GM12878 (cell line): ENCODE results near the gene TRPC6. TPM values are rescaled to one million over a fixed set of nuclear protein-coding genes. Genes with fewer than 3 reads are reported as not detected.

Source experiments
- ATAC-seq: fragments of 200-7000 bp; cut with Tn5 transposase; 3 replicates; pipeline ENCODE4 v1.9.1; 2020; ENCODE audit warnings: mild to moderate bottlenecking, moderate library complexity
- BruUV-seq: library from RNA; stranded (reverse); fragments of 400-500 nt; replicated peaks from 2 replicates; lab custom pipeline; 2021; lab: Mats Ljungman, UMichigan
- CTCF ChIA-PET: fragments of 300-600 bp; sonication (Branson Sonifier 250); formaldehyde crosslinking; extraction: SDS; loops from one replicate; lab custom pipeline; 2021; ENCODE audit warnings: inconsistent platforms; lab: Yijun Ruan, JAX
- POLR2A ChIA-PET: fragments of 350-600 bp; formaldehyde crosslinking; extraction: SDS; loops from one replicate; lab custom pipeline; 2021; ENCODE audit warnings: inconsistent platforms; lab: Charles Lee
- RAD21 ChIA-PET: fragments of 300-600 bp; sonication (Branson Sonifier 250); formaldehyde crosslinking; loops from one replicate; lab custom pipeline; 2023; ENCODE audit warnings: antibody characterized with exemption; ENCODE audit not compliant: unreplicated experiment; lab: Charles Lee
- SMC1A ChIA-PET: fragments of 300-600 bp; sonication (Branson Sonifier 250); formaldehyde crosslinking; loops from one replicate; lab custom pipeline; 2023; ENCODE audit not compliant: unreplicated experiment, uncharacterized antibody; lab: Charles Lee
- DNase-seq: peaks from one replicate; pipeline ENCODE4 v3.0.0-alpha.2; 2011; ENCODE audit warnings: low read depth, low spot score
- FAIRE-seq: peaks from 3 replicates; lab custom pipeline; 2011; peaks lifted over from hg19 to GRCh38; lab: Jason Lieb, UNC
- H2AFZ ChIP-seq: 2 replicates; pipeline ENCODE4 v1.6.0; 2011; ENCODE audit warnings: low read depth, low read length, control low read depth; ENCODE audit not compliant: control insufficient read depth
- H3K27ac ChIP-seq: 2 replicates; pipeline ENCODE4 v1.5.1; 2011; ENCODE audit warnings: control low read depth; ENCODE audit not compliant: control insufficient read depth, insufficient read depth
- H3K27me3 ChIP-seq, 2 experiments: replicated peaks in 1 of 2; 2 replicates each; pipeline versions ENCODE4 v1.6.0 to v1.6.1; 2011; ENCODE audit warnings: low read length in 1 of 2; ENCODE audit not compliant: control insufficient read depth in 2 of 2, insufficient read depth in 2 of 2
- H3K36me3 ChIP-seq, 2 experiments: 2 replicates each; pipeline ENCODE4 v1.5.1; 2011; ENCODE audit warnings: low read length in 1 of 2; ENCODE audit not compliant: control insufficient read depth in 2 of 2, insufficient read depth in 2 of 2
- H3K4me1 ChIP-seq: 2 replicates; pipeline ENCODE4 v1.6.1; 2011; ENCODE audit warnings: mild to moderate bottlenecking, low read length, moderate library complexity, mixed read lengths; ENCODE audit not compliant: control insufficient read depth, insufficient read depth
- H3K4me2 ChIP-seq: 2 replicates; pipeline ENCODE4 v1.6.0; 2011; ENCODE audit warnings: control low read depth; ENCODE audit not compliant: control insufficient read depth, insufficient read depth
- H3K4me3 ChIP-seq: fragments of 200-600 bp; sonication (generic); 2 replicates; pipeline ENCODE4 v1.5.1; 2016
- H3K79me2 ChIP-seq: 2 replicates; pipeline ENCODE4 v1.6.0; 2011; ENCODE audit warnings: low read length; ENCODE audit not compliant: control insufficient read depth, insufficient read depth
- H3K9ac ChIP-seq: 2 replicates; pipeline ENCODE4 v1.8.0; 2011; ENCODE audit warnings: low read length, control low read depth, mixed read lengths; ENCODE audit not compliant: control insufficient read depth, insufficient read depth
- H3K9me3 ChIP-seq: replicated peaks from 3 replicates; pipeline ENCODE4 v1.5.1; 2011; ENCODE audit warnings: mild to moderate bottlenecking, low read length; ENCODE audit not compliant: control insufficient read depth, insufficient read depth
- H4K20me1 ChIP-seq: 2 replicates; pipeline ENCODE4 v1.6.0; 2011; ENCODE audit not compliant: control insufficient read depth, insufficient read depth
- CHD1 ChIP-seq: IDR thresholded peaks from 2 replicates; pipeline ENCODE4 v1.6.1; 2012; ENCODE audit warnings: low read depth, low read length, improper control_type of control experiment
- EP300 ChIP-seq, 2 experiments: fragments of 150-350 bp in 1 of 2; IDR thresholded peaks; 2 replicates each; pipeline ENCODE4 v1.6.1; 2011 to 2012; ENCODE audit warnings: low read depth in 2 of 2, low read length in 2 of 2, borderline replicate concordance in 1 of 2, improper control_type of control experiment in 1 of 2, inconsistent platforms in 1 of 2; ENCODE audit not compliant: control insufficient read depth in 1 of 2
- GABPA ChIP-seq: IDR thresholded peaks from 2 replicates; pipeline ENCODE4 v1.6.1; 2014; ENCODE audit warnings: antibody characterized with exemption, low read depth, mild to moderate bottlenecking, inconsistent platforms
- IKZF1 ChIP-seq: fragments of 450-650 bp; conservative IDR thresholded peaks from 2 replicates; pipeline ENCODE4 v1.6.1; 2017; ENCODE audit warnings: antibody characterized with exemption, mild to moderate bottlenecking
- MAX ChIP-seq: IDR thresholded peaks from 2 replicates; pipeline ENCODE4 v1.6.1; 2012; ENCODE audit warnings: low read depth, low read length, improper control_type of control experiment
- NFXL1 ChIP-seq: fragments of 450-650 bp; IDR thresholded peaks from 2 replicates; pipeline ENCODE4 v1.6.1; 2017; ENCODE audit warnings: antibody characterized with exemption, mild to moderate bottlenecking, borderline replicate concordance
- NFYB ChIP-seq: IDR thresholded peaks from 2 replicates; pipeline ENCODE4 v1.6.1; 2011; ENCODE audit warnings: low read depth, mild to moderate bottlenecking, low read length, improper control_type of control experiment, moderate library complexity; ENCODE audit not compliant: insufficient read depth
- NR2C1 ChIP-seq: fragments of 450-650 bp; IDR thresholded peaks from 2 replicates; pipeline ENCODE4 v1.6.1; 2017; ENCODE audit warnings: antibody characterized with exemption, mild to moderate bottlenecking, moderate library complexity
- PKNOX1 ChIP-seq: fragments of 450-650 bp; IDR thresholded peaks from 2 replicates; pipeline ENCODE4 v1.6.1; 2016; ENCODE audit warnings: mild to moderate bottlenecking
- SMAD5 ChIP-seq: IDR thresholded peaks from 2 replicates; pipeline ENCODE4 v1.6.1; 2016; ENCODE audit warnings: antibody characterized with exemption, low read depth
- STAT1 ChIP-seq: fragments of 450-650 bp; conservative IDR thresholded peaks from 2 replicates; pipeline ENCODE4 v1.6.1; 2014; ENCODE audit warnings: antibody characterized with exemption, mild to moderate bottlenecking
- TAF1 ChIP-seq: IDR thresholded peaks from 2 replicates; pipeline ENCODE4 v1.6.1; 2011; ENCODE audit warnings: mild to moderate bottlenecking, low read depth, low read length, borderline replicate concordance
- TARDBP ChIP-seq: IDR thresholded peaks from 2 replicates; pipeline ENCODE4 v1.6.1; 2016; ENCODE audit warnings: borderline replicate concordance
- YBX1 ChIP-seq: fragments of 450-650 bp; IDR thresholded peaks from 2 replicates; pipeline ENCODE4 v1.6.1; 2016; ENCODE audit warnings: antibody characterized with exemption
- ZNF274 ChIP-seq: IDR thresholded peaks from one replicate; pipeline ENCODE4 v1.8.0; 2011; ENCODE audit not compliant: insufficient read length, insufficient read depth
- WGBS: methylation state at CpG from one replicate; pipeline ENCODE4 v1.1.6; 2016; ENCODE audit warnings: low lambda C conversion rate; ENCODE audit not compliant: insufficient replicate concordance, insufficient coverage; ENCODE audit errors: missing lambda C conversion rate; 5-methylcytosine and 5-hydroxymethylcytosine counted together
- in situ Hi-C: fragments of 300-500 bp; cut with MboI; formaldehyde crosslinking; loops from 9 replicates; pipeline ENCODE4 v1.14.3; 2018; ENCODE audit warnings: mixed read lengths
- intact Hi-C: fragments of 100-400 bp; cut with micrococcal nuclease; formaldehyde crosslinking; loops from one replicate; pipeline ENCODE4 v1.14.2; 2022; ENCODE audit not compliant: unreplicated experiment
- polyA plus RNA-seq, 11 experiments: library from polyadenylated mRNA; depleted of rRNA in 4 of 11; unstranded in 6 of 11; stranded (reverse) in 5 of 11; fragments of >200 nt; fragmentation: Nextera tagmentation in 4 of 11; fragmentation: Illumina TruSeq in 1 of 11; extraction: Ambion mirVana in 4 of 11; extraction: Trizol in 1 of 11; gene quantifications; 1 replicate in 1 of 11; 2 replicates in 10 of 11; pipeline versions ENCODE4 v1.2.1 to v1.2.3, GENCODE V29; 2011 to 2016; ENCODE audit warnings: inconsistent platforms in 2 of 11, missing spikeins in 2 of 11, low read depth in 1 of 11
- total RNA-seq, 4 experiments: library from RNA; depleted of rRNA in 3 of 4; stranded (reverse); fragments of >200 nt in 3 of 4; fragmentation: Illumina TruSeq in 1 of 4; extraction: Trizol in 1 of 4; gene quantifications; 2 replicates each; pipeline versions ENCODE4 v1.2.1 to v1.2.3, GENCODE V29; 2013 to 2021

Gene TRPC6
- total and polyA plus RNA-seq, 10 of the 15 experiments (the other 5 are each of a cell fraction or from before 2014, with no cell fraction given), result not detected

DNA sequence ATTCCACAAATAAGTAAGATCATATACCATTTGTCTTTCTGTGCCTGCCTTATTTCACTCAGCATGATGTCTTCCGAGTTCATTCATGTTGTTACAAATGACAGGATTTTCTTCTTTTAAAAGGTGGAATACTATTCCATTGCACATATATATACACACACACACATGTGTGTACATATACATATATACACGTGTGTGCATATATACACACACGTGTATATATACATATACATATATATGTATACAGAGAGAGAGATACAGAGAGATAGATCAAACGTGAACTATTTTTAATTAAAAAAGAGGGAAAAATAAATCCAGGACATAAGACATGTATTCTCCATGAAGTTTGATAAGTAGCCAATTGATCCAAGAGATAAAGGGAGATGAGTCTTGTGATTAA lies 108.1 kb downstream of the TRPC6 start:
- Histone ChIP-seq H3K4me3 (no peak overlapping the region), H2AFZ (no peak overlapping the region), H3K36me3 (no peaks in the 10 kb centered on the region), H4K20me1 (no peaks in the 10 kb centered on the region), H3K4me1 (no peaks in the 10 kb centered on the region), H3K79me2 (no peaks in the 10 kb centered on the region), H3K27me3 (no peaks in the 10 kb centered on the region), H3K27ac (no peak overlapping the region), H3K4me2 (no peak overlapping the region), H3K9ac (no peak overlapping the region), H3K9me3 (no peaks in the 10 kb centered on the region)
- FAIRE-seq (no peak), DNase-seq (no peak), ATAC-seq (no peak)
- intact Hi-C loops (no loop called here), in situ Hi-C loops (no loop called here)
- ChIA-PET CTCF (interaction anchor here (1.0 to 1.6 kb wide), 2 partner anchors 19 to 20 kb away, joined by 3 to 5 read pairs; no protein-coding TSS in a partner anchor), SMC1A (no interaction called here), RAD21 (no interaction called here), POLR2A (no interaction called here)
- TF ChIP-seq NFXL1 (no peak), PKNOX1 (no peak), MAX (no peak), IKZF1 (no peak)
- no TSS peak for BruUV-seq
- 9% methylated on average over 4 of the region's 4 CpGs for WGBS

DNA sequence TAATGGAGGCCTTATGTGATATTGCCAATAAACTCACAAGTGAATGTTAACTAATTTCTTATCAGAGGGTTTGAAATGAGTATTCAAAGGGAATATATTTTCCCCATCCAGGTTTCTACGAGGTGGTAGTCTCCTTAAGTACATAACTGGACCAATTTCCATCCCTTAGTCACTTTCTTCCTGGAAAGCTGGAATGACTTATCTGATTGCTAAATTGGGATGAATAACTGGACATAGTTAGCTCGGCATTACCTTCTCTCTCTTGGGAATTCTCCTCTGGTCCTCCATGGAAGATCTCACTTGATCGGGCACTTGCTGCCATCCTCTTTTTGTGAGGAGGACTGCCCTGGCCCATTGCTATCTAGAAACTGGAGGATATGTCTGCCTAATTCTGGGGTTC lies 109.1 kb downstream of the TRPC6 start:
- no peaks in the 10 kb centered on the region for H3K4me1 ChIP-seq
- ATAC-seq (no peak), FAIRE-seq (no peak), DNase-seq (no peak)
- no peak overlapping the region for H3K4me2 ChIP-seq
- no peaks in the 10 kb centered on the region for H3K79me2 ChIP-seq
- no peaks in the 10 kb centered on the region for H3K27me3 ChIP-seq
- POLR2A ChIA-PET, result no interaction called here
- intact Hi-C loops, result no loop called here
- no peak overlapping the region for H3K27ac ChIP-seq
- no peak overlapping the region for H3K4me3 ChIP-seq
- SMC1A ChIA-PET, result interaction anchor here (0.6 kb wide), 1 partner anchor 35 kb away, joined by 5 read pairs; no protein-coding TSS in a partner anchor
- no peaks in the 10 kb centered on the region for H4K20me1 ChIP-seq
- H2AFZ ChIP-seq, result no peak overlapping the region
- H3K36me3 ChIP-seq, result no peaks in the 10 kb centered on the region
- H3K9ac ChIP-seq, result no peak overlapping the region
- CTCF ChIA-PET, result interaction anchor here (1.0 to 1.6 kb wide), 2 partner anchors 17 to 19 kb away, joined by 3 to 5 read pairs; no protein-coding TSS in a partner anchor
- 31% methylated on average over 3 of the region's 3 CpGs for WGBS
- no TSS peak for BruUV-seq
- RAD21 ChIA-PET, result no interaction called here
- no peaks in the 10 kb centered on the region for H3K9me3 ChIP-seq
- in situ Hi-C loops, result no loop called here
- TF ChIP-seq SMAD5, result no peak
- TF ChIP-seq NFYB, result no peak
- TF ChIP-seq TARDBP, result no peak
- no peak for TF ChIP-seq STAT1
- TF ChIP-seq TAF1, result no peak
- TF ChIP-seq ZNF274, result no peak
- no peak for TF ChIP-seq CHD1
- TF ChIP-seq GABPA, result no peak
- no peak for TF ChIP-seq EP300 (IDR thresholded peaks at IDR 0.05; ENCODE audit: borderline replicate concordance in 1 of 2, control insufficient read depth in 1 of 2, low read depth in 2 of 2, low read length in 2 of 2)
- TF ChIP-seq NR2C1, result no peak
- TF ChIP-seq YBX1, result no peak
